Activated T-cell treated with anti-CD3 and anti-CD28 coated beads, Interleukin-2, amount 50 U/mL, for 72 hours (primary cell): Measurements from ENCODE around the gene PSMG3. TPM values are rescaled to one million over a fixed set of nuclear protein-coding genes. Genes with fewer than 3 reads are reported as not detected.

Experiments used
- ATAC-seq, 2 donors: fragments of 150-1000 bp; cut with Tn5 transposase; replicated peaks in 1 of 2; 2 replicates each; pipeline ENCODE4 v1.10.0; 2021; ENCODE audit warnings: moderate library complexity in 2 of 2, mild to moderate bottlenecking in 1 of 2
- DNase-seq, 2 donors: peaks; one replicate each; pipeline ENCODE4 v3.0.0; 2021 to 2022; ENCODE audit warnings: mixed read lengths in 1 of 2
- H3K27ac Mint-ChIP-seq: one replicate; pipeline ENCODE4 v1.8.0; 2022; ENCODE audit warnings: mild to moderate bottlenecking, moderate library complexity, mixed read lengths
- H3K27me3 Mint-ChIP-seq: one replicate; pipeline ENCODE4 v1.8.0; 2022; ENCODE audit warnings: low read depth, mixed read lengths
- H3K36me3 Mint-ChIP-seq, 2 donors: one replicate each; pipeline ENCODE4 v1.8.0; 2022; ENCODE audit warnings: mixed read lengths in 2 of 2, mild to moderate bottlenecking in 1 of 2; ENCODE audit not compliant: insufficient read depth in 2 of 2
- H3K4me1 Mint-ChIP-seq: one replicate; pipeline ENCODE4 v1.8.0; 2022; ENCODE audit warnings: low read depth, mixed read lengths
- H3K4me3 Mint-ChIP-seq, 2 donors: one replicate each; pipeline ENCODE4 v1.8.0; 2022; ENCODE audit warnings: mild to moderate bottlenecking in 2 of 2, mixed read lengths in 2 of 2, moderate library complexity in 2 of 2
- H3K9me3 Mint-ChIP-seq, 2 donors: one replicate each; pipeline ENCODE4 v1.8.0; 2022; ENCODE audit warnings: mixed read lengths in 2 of 2
- total RNA-seq, 2 donors: library from RNA; stranded (reverse); gene quantifications; one replicate each; pipeline ENCODE4 v1.2.3, GENCODE V29; 2022

The PSMG3 gene
- total RNA-seq, 2 donors from 2014 or later, result 49.7 to 53.6 TPM

DNA sequence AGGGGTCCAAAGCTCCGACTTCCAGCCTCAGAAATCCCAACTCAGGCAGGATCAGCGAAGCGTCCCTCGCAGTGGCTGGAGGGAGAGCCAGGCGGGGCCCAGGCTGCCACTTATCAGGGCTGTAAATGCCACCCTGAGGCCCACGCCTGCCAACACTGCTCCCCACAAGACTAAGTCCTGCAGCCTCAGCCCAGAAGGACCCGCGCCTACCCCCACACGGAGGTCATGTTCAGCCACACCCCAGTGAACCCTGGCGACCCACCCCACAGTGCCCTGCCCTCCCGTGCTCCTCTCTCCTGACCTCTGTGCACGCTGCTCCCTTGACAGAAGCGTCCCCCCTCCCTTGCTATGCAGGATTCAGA lies 3.2 kb downstream of the PSMG3 start:
- no peak for DNase-seq
- no peaks in the 10 kb centered on the region for H3K9me3 Mint-ChIP-seq
- peaks cover 0 to 9% of the 10 kb centered on the region in 2 donors for H3K36me3 Mint-ChIP-seq
- H3K27me3 Mint-ChIP-seq, result no peaks in the 10 kb centered on the region
- ATAC-seq, result no peak
- H3K4me1 Mint-ChIP-seq, result peaks cover 36% of the 10 kb centered on the region
- H3K4me3 Mint-ChIP-seq, result peak overlapping the region in 1 of 2 donors; percentile 2
- no peak overlapping the region for H3K27ac Mint-ChIP-seq

GRCh38 chr7:1564603-1565022 lies 5.2 kb downstream of the PSMG3 start:
- Mint-ChIP-seq H3K4me1 (peaks cover 26% of the 10 kb centered on the region), H3K4me3 (no peak overlapping the region), H3K9me3 (no peaks in the 10 kb centered on the region), H3K27ac (no peak overlapping the region), H3K27me3 (no peaks in the 10 kb centered on the region), H3K36me3 (peaks cover 0 to 9% of the 10 kb centered on the region in 2 donors)
- ATAC-seq (no peak), DNase-seq (no peak)

GRCh38 chr7:1563981-1564602 lies 5.7 kb downstream of the PSMG3 start:
- no peaks in the 10 kb centered on the region for H3K27me3 Mint-ChIP-seq
- H3K4me1 Mint-ChIP-seq, result peaks cover 24% of the 10 kb centered on the region
- no peak for ATAC-seq
- H3K27ac Mint-ChIP-seq, result no peak overlapping the region
- peaks cover 0 to 8% of the 10 kb centered on the region in 2 donors for H3K36me3 Mint-ChIP-seq
- H3K9me3 Mint-ChIP-seq, result no peaks in the 10 kb centered on the region
- no peak overlapping the region for H3K4me3 Mint-ChIP-seq
- no peak for DNase-seq

DNA sequence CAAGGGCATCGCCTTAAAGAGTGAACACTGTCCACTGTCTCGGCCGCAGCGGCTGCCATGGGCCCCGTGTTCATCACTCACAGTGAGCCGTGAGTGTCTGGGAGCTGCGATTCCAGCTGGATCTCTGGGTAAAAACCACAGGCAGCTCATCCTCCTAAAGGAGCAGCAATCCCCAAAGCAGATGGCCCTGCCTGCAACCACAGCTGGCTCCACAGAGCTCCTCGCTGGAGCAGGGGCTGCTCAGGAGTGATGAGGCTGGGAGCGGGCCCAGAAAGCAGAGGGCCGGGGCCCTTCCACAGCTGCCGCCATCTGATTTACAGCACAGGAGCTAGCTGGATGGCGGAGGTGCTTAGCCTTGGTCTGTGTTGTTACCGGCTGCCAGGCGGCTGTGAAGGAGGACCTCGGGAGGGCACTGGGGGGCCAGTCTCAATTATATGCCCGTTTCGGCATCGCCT lies 7.2 kb downstream of the PSMG3 start:
- H3K27me3 Mint-ChIP-seq, result no peaks in the 10 kb centered on the region
- DNase-seq, result no peak
- ATAC-seq, result no peak
- no peaks in the 10 kb centered on the region for H3K9me3 Mint-ChIP-seq
- H3K27ac Mint-ChIP-seq, result no peak overlapping the region
- peaks cover 0 to 4% of the 10 kb centered on the region in 2 donors for H3K36me3 Mint-ChIP-seq
- H3K4me3 Mint-ChIP-seq, result no peak overlapping the region
- peaks cover 10% of the 10 kb centered on the region for H3K4me1 Mint-ChIP-seq

DNA sequence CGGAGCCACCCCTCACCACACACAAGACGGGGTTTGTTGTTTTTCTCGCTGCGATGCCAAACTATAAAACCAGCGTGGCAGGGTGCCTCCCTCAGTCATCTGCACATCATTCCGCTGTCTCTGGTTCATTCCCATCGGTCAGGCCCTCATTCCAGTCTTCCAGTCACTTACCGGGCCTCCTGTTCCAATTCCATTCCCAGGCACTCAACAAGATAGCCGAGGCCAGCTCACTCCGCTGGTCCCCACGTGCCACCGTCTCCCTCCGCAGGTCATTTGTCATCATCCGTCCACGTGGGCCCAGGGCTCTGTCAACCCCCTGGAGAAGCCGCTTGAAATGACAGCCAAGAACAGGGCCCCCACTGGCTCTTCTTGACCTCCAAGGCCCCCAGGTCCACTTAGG lies 7.7 kb downstream of the PSMG3 start:
- no peak for ATAC-seq
- Mint-ChIP-seq H3K4me3 (no peak overlapping the region), H3K36me3 (peaks cover 0 to 4% of the 10 kb centered on the region in 2 donors), H3K9me3 (no peaks in the 10 kb centered on the region), H3K27me3 (no peaks in the 10 kb centered on the region), H3K4me1 (peaks cover 5% of the 10 kb centered on the region), H3K27ac (no peak overlapping the region)
- DNase-seq, result no peak

DNA sequence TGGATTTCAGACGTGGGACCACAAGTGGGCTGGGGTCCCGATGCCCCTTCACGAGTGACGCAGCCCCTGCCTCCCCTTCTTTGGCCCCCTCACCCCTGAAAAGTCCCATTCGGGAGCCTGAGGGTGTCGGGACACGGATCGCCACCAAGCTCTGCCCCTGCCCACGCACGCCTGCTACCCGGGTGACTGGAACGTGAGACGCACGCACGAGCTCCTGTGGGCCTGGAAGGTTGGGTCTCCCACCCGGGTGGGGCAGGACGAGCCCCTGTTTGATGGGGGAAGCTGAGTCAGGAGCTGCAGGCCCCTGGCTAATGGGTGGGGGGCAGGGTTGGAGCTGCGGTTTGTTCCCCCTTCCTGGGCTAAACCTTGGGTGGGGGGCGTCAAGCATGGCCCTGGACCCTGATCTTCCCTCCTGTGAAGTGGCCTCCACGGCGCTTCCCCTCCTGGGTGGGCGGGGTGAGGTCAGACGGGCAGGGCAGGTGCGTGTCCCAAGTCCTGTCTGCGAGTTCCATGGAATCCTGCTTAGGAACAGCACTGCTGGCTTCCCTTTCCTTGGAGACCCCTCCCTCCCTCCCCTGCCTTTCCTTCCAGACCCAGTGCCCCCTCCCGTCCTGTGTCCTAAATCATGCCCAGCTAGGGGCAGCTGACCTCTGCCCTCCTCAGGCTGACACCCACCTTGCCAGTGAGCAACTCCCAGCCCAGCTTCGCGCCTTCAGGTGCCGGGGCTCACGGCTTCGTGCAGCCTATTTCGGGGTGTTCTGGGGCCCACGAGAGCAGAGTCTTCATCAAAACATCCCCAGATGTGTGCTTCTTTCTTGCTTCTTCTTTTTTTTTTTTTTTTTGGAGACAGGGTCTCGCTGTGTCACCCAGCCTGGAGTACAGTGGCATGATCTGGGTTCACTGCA lies 8.5 kb downstream of the PSMG3 start:
- no peaks in the 10 kb centered on the region for H3K9me3 Mint-ChIP-seq
- no peaks in the 10 kb centered on the region for H3K4me1 Mint-ChIP-seq
- no peak for DNase-seq
- H3K27ac Mint-ChIP-seq, result no peak overlapping the region
- H3K4me3 Mint-ChIP-seq, result no peak overlapping the region
- peaks cover 0 to 4% of the 10 kb centered on the region in 2 donors for H3K36me3 Mint-ChIP-seq
- no peak for ATAC-seq
- H3K27me3 Mint-ChIP-seq, result no peaks in the 10 kb centered on the region

DNA sequence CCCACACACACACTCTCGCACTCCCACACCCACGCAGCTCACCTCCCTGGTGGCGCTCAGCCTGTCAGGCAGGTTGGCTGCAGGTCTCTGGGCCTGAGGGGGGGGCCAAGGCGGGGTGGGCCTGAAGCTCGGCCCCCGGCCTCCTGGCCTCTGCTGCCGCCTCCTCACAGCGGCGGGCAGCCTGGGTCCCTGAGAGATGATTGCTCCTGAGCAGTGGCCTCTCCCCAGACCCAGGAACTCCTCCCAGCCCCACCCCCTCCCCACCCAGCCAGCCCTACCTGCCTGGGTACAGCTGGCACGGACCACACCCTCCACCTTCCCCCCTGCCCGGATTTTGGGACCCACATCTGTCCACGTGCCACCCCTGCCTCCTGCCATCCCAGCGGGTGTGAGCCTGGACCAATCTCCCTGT lies 9.2 kb downstream of the PSMG3 start:
- no peak for DNase-seq
- Mint-ChIP-seq H3K27ac (no peak overlapping the region), H3K4me1 (no peaks in the 10 kb centered on the region), H3K27me3 (no peaks in the 10 kb centered on the region), H3K4me3 (no peak overlapping the region), H3K36me3 (no peaks in the 10 kb centered on the region), H3K9me3 (no peaks in the 10 kb centered on the region)
- ATAC-seq, result no peak

- no peaks in the 10 kb centered on the region for H3K9me3 Mint-ChIP-seq
- no peaks in the 10 kb centered on the region for H3K27me3 Mint-ChIP-seq
- DNase-seq, result no peak
- no peak overlapping the region for H3K27ac Mint-ChIP-seq
- H3K36me3 Mint-ChIP-seq, result no peaks in the 10 kb centered on the region
- no peak for ATAC-seq
- H3K4me1 Mint-ChIP-seq, result no peaks in the 10 kb centered on the region
- H3K4me3 Mint-ChIP-seq, result no peak overlapping the region
These were observed 9.9 kb downstream of the PSMG3 start for GRCh38 chr7:1559626-1560590.

DNA sequence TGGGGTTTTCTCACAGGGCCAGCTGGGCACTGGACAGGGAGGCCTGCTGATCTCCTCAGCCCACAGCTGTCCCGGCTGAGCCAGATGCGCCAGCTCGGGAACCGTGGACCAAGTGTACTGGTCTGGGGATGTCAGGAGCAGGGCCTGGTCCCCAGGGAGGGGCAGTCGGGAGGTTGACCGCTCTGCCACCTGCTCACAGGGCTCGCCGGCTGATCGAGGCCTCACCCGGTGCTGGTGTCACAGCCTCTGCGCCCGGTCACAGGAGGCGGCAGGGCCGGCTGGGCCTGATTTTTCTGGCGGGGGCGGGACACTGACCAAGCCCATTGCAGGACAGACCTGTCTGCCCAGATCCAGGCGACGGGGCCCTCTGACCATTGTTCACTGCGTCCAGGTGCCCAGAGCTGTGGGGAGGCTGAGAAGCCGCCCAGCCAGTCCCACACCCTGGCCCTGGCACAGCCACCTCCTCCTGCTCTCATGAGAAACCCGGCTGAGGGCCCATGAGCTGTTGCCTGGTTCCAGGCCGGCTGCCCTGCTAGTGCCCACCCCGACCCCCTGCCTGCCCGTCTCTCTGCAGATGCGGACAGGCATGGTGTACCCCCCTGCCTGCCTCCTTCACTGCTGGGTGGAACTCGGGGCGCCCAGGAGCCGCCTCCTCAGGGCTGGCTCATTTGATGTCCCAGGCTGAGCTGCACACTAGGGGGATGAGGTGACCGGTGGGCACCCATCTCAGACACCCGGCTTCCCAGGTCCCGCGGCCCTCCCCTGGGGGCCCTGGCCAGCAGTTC lies 10.8 kb downstream of the PSMG3 start:
- H3K27ac Mint-ChIP-seq, result no peak overlapping the region
- no peak for DNase-seq
- no peak for ATAC-seq
- H3K36me3 Mint-ChIP-seq, result no peaks in the 10 kb centered on the region
- H3K4me3 Mint-ChIP-seq, result no peak overlapping the region
- H3K9me3 Mint-ChIP-seq, result no peaks in the 10 kb centered on the region
- no peaks in the 10 kb centered on the region for H3K27me3 Mint-ChIP-seq
- H3K4me1 Mint-ChIP-seq, result no peaks in the 10 kb centered on the region

DNA sequence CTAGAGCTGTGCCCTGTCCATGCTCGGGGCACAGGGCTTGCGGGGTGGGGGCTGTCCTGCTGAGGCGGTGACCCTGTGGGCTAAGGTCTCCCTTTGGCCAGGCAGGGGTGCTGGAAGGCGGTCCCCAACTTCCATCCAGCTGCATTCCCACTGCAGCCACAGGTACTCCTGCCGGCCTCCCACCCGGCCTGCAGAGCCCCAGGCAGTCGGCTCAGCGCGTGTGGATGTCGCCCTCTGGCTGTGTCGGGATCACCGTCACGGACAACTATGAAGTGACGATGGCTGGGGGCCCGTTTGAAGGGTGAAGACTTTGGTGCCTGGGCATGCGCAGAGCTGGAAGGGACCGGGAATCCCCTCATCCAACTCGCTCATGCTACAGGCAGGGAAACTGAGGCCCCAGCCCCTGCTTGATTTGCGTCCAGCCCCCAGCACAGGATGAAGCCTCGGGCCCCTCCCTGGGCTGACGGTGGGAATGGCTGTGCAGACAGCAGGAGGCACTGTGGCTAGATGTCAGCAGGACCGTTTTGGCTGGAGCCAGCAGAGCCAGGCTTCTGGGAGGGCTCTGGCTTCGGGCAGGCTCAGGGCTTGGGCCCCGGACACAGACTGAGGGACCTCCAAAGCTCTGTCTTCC lies 11.5 kb downstream of the PSMG3 start:
- no peaks in the 10 kb centered on the region for H3K27me3 Mint-ChIP-seq
- no peak for DNase-seq
- no peaks in the 10 kb centered on the region for H3K9me3 Mint-ChIP-seq
- H3K27ac Mint-ChIP-seq, result no peak overlapping the region
- no peak overlapping the region for H3K4me3 Mint-ChIP-seq
- ATAC-seq, result no peak
- H3K4me1 Mint-ChIP-seq, result no peaks in the 10 kb centered on the region
- no peaks in the 10 kb centered on the region for H3K36me3 Mint-ChIP-seq

DNA sequence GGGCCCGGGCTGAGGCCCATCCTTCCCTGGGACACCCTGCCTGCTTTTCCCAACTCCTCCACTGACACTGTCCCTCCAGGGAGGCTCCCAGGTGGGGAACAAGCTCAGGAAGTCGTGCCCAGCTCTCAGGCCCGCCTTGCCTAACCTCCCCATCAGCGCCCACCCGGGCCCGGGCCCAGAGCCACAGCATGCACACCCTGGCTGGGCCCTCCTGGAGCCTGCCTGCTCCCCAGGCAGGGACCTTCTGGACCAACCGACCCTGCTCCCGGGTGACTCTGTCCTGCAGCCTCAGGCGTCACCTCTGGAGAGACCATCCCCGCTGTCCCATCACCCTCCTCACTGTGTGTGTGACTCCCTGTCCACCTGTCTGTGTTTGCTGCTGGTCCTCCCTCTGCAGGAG lies 12.1 kb downstream of the PSMG3 start:
- ATAC-seq (no peak), DNase-seq (no peak)
- H3K27me3 Mint-ChIP-seq, result no peaks in the 10 kb centered on the region
- no peaks in the 10 kb centered on the region for H3K36me3 Mint-ChIP-seq
- no peaks in the 10 kb centered on the region for H3K9me3 Mint-ChIP-seq
- H3K27ac Mint-ChIP-seq, result no peak overlapping the region
- H3K4me3 Mint-ChIP-seq, result no peak overlapping the region
- no peaks in the 10 kb centered on the region for H3K4me1 Mint-ChIP-seq

DNA sequence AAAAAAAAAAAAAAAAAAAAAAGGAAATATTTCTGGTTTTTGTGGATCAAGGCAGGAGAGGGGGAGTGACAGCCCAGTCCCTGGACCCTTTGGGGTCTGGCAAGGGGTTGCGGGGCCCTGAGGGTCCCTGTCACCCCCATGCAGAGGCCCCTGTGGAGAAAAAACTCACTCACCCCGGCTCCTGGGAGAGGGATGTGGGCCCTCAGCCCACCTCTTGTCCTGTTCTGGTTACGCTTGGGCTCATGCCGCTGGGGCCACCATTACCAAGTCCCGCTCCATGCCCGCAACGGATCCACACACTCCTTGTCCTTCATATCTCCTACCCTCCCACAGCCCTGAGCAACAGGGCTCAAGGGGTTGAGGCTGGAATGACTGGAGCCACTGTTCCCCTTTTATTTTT lies 12.8 kb downstream of the PSMG3 start:
- no peak overlapping the region for H3K4me3 Mint-ChIP-seq
- ATAC-seq (no peak), DNase-seq (no peak)
- H3K27me3 Mint-ChIP-seq, result no peaks in the 10 kb centered on the region
- no peaks in the 10 kb centered on the region for H3K4me1 Mint-ChIP-seq
- H3K9me3 Mint-ChIP-seq, result no peaks in the 10 kb centered on the region
- no peak overlapping the region for H3K27ac Mint-ChIP-seq
- H3K36me3 Mint-ChIP-seq, result no peaks in the 10 kb centered on the region
